UCSD-AML1 (cell line): Measurements from ENCODE around the gene NDUFV2.
"Not testable (repeated sequence)": the region's sequence is repeated elsewhere in the genome, so short reads cannot be mapped to it uniquely, and the experiment has no call there.

Experiments used
- DNase-seq: peaks from one replicate; lab custom pipeline; 2025; ENCODE audit not compliant: unreplicated experiment; lab: John Stamatoyannopoulos, UW

The NDUFV2 gene

DNA sequence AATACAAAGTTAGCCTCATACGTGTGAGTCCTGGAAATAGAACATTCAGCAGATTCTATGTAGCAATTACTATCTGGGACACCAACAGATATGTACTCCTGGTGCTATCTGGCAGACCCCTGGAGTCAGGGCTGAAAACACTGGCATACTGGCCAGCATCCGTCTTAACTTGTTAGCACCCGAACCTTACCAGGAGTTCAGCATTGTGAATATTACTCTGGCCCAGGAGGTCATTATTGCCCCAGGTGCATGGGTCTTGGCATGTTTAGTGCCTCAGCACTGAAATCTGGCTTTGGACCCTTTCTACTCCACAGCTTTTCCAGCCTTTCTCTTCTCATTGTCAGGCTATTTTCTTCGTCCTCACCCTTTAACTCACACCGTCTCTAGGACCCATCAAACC is 11.9 kb upstream of the NDUFV2 start:
- no peak for DNase-seq

DNA sequence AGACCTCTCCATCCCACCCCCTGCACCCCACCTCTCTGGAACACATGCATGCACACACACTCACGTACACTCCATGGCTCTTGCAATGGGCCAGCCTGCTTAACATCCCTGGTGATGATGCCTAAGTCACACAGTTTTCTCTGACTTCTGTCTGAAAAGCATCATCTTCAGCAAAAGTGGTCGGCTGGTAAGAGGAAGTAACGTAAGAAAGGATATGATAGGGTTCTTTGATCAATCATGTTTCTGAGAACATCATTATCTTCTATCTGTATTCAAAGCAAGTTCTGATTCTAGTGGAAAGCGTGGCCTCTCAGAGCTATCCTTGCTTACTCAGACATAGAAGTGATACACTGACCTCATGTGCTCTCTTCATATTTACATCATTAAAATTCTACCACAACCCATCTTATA is 11.4 kb upstream of the NDUFV2 start:
- no peak for DNase-seq

DNA sequence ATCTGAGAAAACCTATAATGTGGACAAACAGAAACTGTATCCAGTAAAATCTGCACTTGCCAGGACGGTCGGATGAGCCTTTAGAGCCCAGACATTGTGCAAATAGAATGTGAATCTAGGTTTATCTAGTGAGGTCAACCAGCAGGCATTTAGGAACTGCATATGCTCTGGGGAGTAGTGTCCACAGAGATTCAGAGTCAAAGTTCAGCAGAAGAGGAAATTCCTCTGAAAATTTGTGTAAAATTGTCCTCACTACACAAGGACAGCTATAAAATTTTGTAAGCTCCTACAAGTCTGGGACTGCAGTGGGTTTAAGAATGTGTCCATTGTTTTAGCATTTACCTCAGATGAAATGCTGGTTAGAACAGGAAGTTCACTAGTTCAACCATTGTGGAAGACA is 9.8 kb upstream of the NDUFV2 start:
- DNase-seq = no peak

DNA sequence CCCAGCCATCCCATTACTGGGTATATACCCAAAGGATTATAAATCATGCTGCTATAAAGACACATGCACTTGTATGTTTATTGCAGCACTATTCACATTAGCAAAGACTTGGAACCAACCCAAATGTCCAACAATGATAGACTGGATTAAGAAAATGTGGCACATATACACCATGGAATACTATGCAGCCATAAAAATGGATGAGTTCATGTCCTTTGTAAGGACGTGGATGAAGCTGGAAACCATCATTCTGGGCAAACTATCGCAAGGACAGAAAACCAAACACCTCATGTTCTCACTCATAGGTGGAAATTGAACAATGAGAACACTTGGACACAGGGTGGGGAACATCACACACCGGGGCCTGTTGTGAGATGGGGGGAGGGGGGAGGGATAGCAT is 9.4 kb upstream of the NDUFV2 start:
- DNase-seq = not testable (repeated sequence)

DNA sequence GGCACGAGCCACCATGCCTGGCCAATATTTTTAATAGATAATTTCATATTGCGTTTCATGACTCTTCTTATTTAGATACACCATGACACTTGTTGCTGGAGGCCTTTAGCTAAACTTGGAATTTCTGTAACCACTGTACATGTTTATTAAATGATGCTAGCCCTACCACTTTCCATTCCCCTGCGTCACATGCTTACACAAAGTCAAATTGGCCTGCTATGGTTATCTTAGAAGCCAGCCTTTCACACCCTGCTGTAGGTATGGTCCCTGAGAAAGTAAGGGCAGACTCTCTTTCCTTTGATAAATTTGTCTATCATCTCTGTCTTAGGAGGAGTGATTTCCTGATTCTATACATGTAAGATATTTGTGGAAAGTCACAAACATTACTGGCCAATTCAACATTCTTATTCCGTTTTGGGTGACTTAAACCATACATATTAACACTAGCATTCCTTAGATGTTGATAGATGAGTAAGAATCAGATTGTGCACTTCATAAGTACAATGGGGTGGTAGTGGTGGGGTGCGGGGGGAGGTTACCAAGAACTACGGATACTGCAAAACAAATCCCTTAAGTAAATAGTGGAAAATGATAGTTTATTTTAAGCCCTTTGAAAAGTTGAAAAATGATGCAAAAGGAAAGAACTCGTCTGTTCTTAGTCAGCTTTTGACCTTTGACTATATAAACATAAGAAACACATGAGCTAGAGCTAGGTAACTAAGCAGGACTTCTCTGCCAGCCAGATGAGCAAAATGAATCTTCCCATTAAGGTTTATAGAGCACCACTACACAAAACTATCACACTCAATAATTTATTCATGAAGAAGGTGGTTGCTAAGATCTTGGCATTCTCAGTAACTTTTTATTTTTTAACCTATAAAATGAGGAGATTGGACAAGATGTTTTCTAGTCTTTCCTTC is 7.9 kb upstream of the NDUFV2 start:
- DNase-seq = no peak

DNA sequence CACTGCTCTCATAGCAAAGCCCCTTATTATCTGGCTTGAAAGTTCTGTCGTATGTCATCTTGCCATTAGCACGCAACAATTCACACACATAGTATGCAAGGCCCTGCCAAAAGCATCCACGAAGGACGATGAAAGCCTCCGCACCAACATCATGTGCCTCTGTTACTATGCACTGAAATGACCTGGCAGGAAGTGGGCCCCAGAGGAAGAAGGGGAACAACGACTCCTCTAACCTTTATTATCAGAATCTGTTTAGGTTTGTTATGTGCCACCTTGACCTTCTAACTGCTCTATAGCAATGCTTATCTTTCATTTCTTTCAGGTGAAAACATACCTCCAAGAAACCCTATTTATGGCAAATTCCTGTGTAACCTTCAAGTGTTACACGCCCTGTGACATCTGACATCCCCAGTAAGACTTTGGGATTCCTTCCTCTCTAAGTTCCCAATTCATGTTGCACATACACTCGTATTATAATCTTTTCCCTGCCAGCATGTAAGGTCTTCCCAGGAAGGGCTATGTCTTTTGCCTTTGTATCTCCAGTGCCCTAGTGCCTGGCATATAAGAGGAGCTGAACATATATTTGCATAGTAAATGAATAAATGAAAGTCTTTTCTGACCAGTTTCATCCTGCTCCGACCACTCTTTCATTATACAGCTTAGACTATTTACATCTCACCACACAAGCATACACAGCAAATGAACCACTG is 7.0 kb upstream of the NDUFV2 start:
- peak; percentile 19 for DNase-seq

DNA sequence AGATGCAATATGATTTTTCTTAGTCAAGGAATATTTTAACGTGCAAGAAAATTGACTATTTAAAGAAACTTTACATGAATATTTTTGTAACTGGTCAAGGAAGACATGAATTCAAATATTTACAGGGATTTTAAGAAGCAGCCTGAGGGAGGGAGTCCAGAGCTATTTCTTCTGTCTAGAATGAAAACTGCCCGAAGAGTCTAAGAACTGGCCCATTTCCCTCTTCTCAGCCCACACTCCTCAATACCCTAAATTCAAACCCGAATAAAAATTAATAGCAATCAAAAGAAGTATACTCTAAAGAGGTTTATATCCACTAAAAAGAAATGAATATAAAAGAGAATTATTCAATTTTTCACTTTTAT is 6.5 kb upstream of the NDUFV2 start:
- DNase-seq = no peak

DNA sequence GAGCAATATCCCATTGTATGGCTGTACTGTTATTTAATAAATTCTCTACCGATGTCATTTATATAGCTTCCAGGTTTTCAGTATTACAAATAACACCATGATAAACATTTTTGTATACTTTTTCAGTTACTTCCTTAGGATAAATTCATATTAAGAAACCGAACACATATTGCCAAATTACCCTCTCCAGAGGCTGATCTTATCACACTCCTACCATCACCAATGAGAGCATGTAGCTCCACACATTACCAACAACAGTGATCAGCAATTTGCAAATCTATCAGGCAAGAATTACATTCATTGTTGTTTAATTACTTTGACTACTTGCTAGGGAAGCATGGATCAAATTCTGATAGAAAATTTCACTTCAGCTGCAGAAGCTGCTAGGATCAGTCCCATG is 5.8 kb upstream of the NDUFV2 start:
- DNase-seq = no peak

DNA sequence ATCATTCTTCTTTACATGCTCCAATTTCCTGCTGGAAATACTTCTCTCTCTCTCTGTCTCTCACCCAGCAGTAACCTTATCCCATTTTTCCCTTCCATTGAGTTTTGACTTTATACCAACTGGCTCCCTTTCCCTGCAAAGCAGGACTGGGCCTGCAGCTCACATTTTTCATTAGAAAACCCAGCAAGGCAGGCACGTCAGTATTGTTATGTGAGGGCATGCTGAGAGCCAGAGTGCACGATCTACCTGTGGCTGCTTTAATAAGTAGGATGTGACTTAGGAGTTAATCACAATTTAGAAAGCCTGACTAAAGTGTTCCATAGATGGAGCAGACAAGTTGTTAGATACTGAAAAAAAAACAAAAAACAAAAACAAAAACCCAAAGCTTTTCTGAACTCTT is 5.2 kb upstream of the NDUFV2 start:
- no peak for DNase-seq

DNA sequence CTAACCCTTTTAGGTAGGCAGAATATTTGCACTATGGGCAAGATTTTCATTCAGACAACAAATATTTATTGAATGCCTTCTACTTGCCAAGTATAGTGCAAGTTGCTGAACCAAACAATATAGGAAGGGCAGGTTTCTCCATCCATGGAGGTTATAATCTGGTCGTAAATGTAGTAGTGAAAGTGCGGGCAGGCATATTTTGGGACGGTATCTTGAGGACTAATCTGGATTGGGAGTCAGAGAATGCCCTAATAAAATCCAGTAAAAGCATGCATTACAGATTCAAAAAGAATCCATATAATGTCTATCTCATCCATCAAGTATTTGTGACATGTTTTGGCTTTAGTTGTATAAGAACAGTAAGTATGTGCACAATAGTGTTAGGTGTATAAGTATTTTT is 1.7 kb upstream of the NDUFV2 start:
- DNase-seq = no peak

DNA sequence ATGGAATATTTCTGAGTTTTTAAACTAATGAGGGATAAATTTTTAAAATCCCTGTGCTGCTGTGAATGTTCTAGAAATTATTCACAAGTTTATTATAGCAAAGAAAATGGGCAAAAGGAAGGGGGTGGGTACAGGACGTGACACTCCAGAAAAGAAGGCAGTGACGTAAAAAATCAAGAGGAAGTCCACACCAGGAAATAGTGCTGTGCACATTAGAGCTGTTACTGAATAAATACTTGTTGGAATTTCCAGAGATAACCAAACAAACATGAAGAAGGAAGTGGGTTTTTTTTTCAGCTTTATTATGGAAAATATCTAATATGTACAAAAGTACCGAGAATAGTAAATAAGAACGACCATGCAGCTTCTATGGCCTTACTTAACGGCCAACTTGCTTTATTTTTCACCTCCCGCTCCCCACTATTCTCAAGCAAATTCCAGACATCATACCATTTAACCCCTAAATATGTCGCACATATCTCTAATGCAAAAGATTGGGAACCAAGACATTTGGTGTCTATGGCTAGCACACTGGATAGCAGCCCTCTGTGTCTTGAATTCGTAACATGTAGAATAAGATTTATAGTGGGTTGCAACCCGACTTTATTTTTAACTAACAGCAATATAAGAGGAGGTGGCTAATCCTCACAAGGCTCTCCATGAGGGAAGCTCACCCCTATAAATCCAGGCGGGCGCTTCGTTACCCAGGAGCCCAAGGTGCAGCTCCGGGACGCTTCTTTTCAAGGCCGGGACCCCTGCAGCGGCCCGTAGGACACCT is 580 bp upstream of the NDUFV2 start:
- no peak for DNase-seq

DNA sequence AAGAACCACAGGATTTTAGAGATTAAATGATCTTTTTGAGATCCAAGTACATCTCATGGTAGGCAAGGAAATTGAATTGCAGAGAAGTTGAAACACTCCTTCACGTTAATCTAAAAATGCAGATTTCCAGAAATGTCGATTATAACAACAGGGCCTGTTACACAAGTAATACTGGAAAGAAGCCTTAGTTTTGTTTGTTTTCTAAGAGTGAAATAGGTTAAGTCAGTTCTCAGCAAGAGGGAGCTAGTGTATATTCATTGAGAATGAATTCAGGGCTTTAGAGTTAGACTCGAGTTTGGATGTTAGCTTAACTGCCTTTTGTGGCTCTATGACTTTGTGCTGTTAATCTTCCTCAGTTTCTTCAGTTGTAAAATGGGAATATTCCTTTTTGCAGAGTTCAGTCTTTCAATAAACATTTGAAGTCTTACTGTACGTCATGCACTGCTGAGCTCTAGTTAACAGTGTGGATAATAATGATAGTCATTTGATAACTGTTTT is 926 bp downstream of the NDUFV2 start:
- no peak for DNase-seq

DNA sequence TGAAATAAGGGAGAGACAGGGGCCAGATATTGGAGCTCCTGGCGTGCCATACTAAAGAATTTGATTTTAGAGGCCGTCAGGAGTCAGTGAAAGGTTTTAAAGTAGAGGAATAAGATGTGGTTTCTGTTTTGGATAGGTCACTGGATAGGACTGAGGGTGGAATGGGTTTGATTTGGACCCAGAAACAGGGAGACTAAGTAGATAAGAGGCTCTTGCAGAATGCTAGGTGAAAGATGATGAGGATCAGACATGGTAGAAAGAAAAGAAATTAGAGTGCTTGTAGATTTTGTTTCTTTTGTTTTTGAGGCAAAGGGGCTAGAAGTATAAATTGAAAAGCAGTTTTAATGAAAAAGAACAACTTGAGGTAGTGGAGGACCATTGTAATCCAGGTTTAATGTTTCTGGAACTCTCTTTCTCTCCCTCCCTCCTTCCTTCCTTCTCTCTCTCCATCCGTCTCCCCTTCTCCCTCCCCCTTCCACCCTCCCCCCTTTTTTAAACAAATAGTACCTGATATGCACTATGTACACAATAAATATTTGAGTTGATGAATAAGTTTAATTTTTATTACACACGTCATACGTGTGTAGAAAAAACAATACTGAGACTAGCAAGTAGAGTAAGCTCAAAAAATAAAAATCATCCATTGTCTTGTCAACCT is 1.9 kb downstream of the NDUFV2 start:
- no peak for DNase-seq

DNA sequence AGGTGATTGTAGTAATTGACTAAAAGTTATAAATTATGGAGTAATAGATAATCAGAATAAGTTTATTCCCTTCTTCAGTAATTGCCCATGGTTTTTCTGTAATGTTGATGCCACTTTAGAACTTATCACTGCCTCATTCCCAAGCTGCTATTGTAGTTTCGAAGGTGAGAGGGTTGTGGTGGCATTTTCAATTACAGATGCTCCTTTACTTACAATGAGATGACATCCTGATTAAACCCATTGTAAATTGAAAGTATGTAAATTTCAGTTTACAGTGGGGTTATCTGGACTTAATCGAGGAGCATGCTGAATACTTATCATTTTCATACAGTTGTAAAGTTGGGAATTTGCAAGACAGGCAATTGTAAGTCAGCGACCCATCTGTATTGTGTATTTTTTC is 2.9 kb downstream of the NDUFV2 start:
- no peak for DNase-seq

DNA sequence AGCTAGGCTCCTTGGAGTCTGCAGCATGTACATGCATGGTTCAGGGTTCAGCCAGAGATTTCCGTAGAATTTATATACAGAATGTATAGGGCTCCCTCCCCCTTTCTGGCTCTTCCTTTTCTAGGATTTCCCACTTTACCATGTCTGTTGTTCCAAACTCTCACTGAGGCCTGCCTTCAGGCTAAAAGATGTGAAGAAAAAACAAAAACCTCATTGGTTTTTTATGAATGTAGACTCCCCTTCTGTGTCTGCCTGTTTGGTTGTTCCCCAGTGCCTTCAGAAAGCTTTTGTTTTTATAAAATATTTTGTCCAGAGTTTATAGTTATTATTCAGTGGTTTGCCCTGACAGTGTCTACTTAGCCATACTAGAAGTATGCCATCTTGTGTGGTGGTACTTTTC is 3.6 kb downstream of the NDUFV2 start:
- no peak for DNase-seq

DNA sequence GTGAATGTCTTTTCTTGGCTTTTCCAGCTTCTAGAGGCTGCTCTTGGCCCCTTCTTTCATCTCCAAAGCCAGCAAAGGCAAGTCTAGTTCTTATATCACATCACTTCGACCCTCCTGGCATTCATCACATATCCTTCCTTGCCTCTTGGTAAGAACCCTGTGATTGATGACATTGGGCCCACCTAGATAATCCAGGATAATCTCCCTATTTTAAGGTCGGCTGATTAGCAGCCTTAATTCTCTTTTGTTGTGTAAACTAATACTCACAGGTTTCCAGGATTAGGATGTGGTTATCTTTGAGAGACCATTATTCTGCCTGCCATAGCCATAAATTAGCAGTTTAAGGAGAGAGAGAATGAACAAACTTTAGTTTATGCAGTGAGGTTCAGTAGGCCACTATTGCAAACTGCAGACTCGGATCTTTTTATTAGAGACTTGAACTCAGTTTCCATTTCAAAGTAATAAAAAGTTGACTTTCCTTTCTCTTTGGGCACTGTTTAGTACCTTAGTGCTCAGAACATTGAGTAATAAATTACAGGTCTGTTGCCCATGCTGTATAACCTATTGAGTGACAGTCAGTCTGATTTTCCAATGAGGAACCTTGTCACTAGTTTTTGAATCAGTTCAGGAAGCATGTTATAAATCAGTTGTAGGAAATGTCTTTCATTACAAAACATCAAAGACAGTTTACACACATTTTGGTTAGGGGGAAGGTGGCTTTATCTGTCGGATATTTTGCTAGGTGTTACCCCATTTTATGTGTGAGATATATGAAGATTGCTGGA is 4.5 kb downstream of the NDUFV2 start:
- DNase-seq = no peak

DNA sequence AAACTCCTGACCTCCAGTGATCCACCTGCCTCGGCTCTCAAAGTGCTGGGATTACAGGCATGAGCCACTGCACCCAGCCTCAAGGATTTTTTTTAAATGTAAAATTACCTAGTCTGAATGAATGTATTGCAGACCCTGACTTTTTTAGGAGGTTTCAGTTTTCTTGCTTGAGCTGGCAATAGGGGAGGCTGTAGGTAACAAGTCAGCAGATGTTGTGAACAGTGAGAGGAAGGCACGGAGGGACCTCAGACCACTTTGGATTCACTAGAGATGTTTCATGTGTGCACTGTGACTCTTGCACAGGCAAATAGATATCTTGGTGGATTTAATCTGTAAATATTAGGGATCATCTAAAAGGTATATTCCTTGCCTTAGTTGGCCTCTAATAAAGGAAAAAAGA is 6.4 kb downstream of the NDUFV2 start:
- no peak for DNase-seq

DNA sequence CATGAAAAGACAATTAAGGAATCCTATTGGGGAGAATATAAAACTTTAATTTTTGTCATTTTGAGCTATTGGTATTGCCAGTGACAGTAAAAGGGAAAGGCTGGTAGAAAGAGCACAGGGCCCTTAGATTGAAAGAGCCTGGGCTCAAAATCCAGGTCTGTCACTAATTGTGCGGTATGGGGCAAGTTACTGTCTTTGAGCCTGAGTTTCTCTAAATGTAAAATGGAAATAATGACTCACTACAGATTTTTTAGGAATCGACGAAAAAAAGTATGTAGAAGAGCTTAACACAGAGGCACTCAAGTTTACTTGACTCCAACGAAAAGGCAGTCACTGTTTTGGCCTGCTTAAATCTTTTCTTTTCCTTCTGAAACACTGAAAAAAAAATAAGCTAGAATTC is 7.0 kb downstream of the NDUFV2 start:
- DNase-seq = no peak

DNA sequence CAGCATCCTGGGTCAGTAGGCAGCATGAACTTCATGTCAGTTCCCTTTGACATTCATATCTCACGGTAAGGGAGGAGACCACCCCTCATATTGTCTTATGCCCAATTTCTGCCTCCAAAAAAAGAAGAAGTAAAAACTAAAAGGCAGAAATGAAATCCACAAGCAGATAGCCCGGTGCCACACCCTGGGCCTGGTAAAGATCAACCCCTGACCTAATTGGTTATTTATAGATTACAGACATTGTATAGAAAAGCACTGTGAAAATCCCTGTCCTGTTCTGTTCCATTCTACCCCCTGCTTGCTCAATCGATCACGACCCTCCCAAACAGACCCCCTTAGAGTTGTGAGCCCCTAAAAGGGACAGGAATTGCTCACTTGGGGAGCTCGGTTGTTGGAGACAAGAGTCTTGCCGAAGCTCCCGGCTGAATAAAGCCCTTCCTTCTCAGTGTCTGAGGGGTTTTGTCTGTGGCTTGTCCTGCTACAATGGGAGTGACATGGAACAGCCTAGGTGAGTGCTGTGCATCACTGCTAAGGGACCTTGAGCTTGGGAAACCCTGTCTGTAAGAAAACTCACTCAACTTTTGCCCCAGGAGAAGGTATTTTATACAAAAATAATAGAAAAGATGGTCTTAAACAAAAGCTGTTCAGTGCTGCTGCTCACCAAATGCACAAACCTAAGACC is 11.1 kb downstream of the NDUFV2 start:
- DNase-seq = no peak

DNA sequence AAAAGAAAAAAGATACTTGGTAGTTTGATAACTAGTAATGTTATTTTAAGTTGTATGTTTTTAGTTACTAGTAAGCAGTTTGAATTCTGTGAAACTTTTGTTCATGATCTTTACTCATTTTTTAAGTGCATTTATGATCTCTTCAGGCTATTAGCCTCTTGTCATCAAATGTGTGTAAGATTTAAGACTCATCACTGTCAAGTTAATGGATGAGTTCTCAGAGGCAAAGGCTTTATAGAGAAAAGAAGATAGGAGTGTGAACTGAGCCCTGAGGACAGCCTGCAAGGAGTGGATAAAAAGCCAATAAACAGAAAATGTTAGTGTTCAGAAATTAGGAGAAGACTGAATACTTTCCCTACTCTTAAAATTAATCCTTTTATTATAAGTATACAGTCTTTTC is 13.5 kb downstream of the NDUFV2 start:
- DNase-seq = no peak
